CD14-positive monocyte (primary cell): Measurements from ENCODE around the gene CXCL5. TPM values are rescaled to one million over a fixed set of nuclear protein-coding genes. Genes with fewer than 3 reads are reported as not detected.

Experiments
- DNase-seq, 3 donors: peaks; one replicate each; pipeline ENCODE4 v3.0.0-alpha.2; 2011 to 2022
- H2AFZ ChIP-seq: 2 replicates; pipeline ENCODE4 v1.6.0; 2012; ENCODE audit warnings: mild to moderate bottlenecking, low read depth, low read length, inconsistent platforms; ENCODE audit not compliant: insufficient read depth, poor library complexity, severe bottlenecking
- H3K27ac ChIP-seq, 2 donors: 1 replicate in 1 of 2; 2 replicates in 1 of 2; pipeline ENCODE4 v1.5.1; 2012 to 2013; ENCODE audit warnings: low read length in 2 of 2, control low read depth in 1 of 2, inconsistent platforms in 1 of 2, low read depth in 1 of 2, mild to moderate bottlenecking in 1 of 2
- H3K27me3 ChIP-seq, 2 donors: one replicate each; pipeline versions ENCODE4 v1.6.0 to v1.6.1; 2011 to 2013; ENCODE audit warnings: low read length in 2 of 2; ENCODE audit not compliant: control insufficient read depth in 2 of 2, insufficient read depth in 2 of 2
- H3K36me3 ChIP-seq, 2 donors: replicated peaks in 1 of 2; 1 replicate in 1 of 2; 2 replicates in 1 of 2; pipeline versions ENCODE4 v1.5.1 to v1.6.1; 2012 to 2013; ENCODE audit warnings: low read length in 2 of 2, control low read depth in 1 of 2, inconsistent platforms in 1 of 2, mild to moderate bottlenecking in 1 of 2; ENCODE audit not compliant: insufficient read depth in 2 of 2, control insufficient read depth in 1 of 2
- H3K4me1 ChIP-seq, 2 donors: 1 replicate in 1 of 2; 2 replicates in 1 of 2; pipeline versions ENCODE4 v1.5.1 to v1.6.1; 2012 to 2013; ENCODE audit warnings: low read length in 2 of 2, control low read depth in 1 of 2, inconsistent platforms in 1 of 2, mild to moderate bottlenecking in 1 of 2, moderate library complexity in 1 of 2; ENCODE audit not compliant: insufficient read depth in 2 of 2, control insufficient read depth in 1 of 2
- H3K4me2 ChIP-seq: replicated peaks from 2 replicates; pipeline ENCODE3; 2012; ENCODE audit warnings: low read length, moderate library complexity, mild to moderate bottlenecking; ENCODE audit not compliant: poor library complexity, severe bottlenecking; ENCODE audit errors: extremely low read depth
- H3K4me3 ChIP-seq, 3 experiments: fragments of 200-600 bp in 1 of 3; sonication (generic) in 1 of 3; replicated peaks in 1 of 3; 1 replicate in 2 of 3; 2 replicates in 1 of 3; pipeline ENCODE4 v1.5.1; 2011 to 2013; ENCODE audit warnings: low read length in 3 of 3, mild to moderate bottlenecking in 3 of 3, control low read depth in 2 of 3, low read depth in 2 of 3, inconsistent platforms in 1 of 3, moderate library complexity in 1 of 3
- H3K79me2 ChIP-seq: 2 replicates; pipeline ENCODE4 v1.6.0; 2012; ENCODE audit warnings: mild to moderate bottlenecking, control low read depth, inconsistent platforms, low read length, moderate library complexity; ENCODE audit not compliant: insufficient read depth
- H3K9ac ChIP-seq: 2 replicates; pipeline ENCODE4 v1.6.0; 2017; ENCODE audit warnings: low read length, mild to moderate bottlenecking; ENCODE audit not compliant: insufficient read depth, poor library complexity, severe bottlenecking
- H3K9me3 ChIP-seq, 2 donors: replicated peaks in 1 of 2; 1 replicate in 1 of 2; 2 replicates in 1 of 2; pipeline versions ENCODE4 v1.5.1 to v1.6.1; 2012 to 2013; ENCODE audit warnings: low read length in 2 of 2, control low read depth in 1 of 2; ENCODE audit not compliant: control insufficient read depth in 1 of 2, insufficient read depth in 1 of 2
- H4K20me1 ChIP-seq: 2 replicates; pipeline ENCODE4 v1.6.0; 2012; ENCODE audit warnings: mild to moderate bottlenecking, low read length, control low read depth, moderate library complexity; ENCODE audit not compliant: insufficient read depth
- H3K27ac Mint-ChIP-seq, 7 donors: one replicate each; pipeline ENCODE4 v1.8.0; 2020; ENCODE audit warnings: mild to moderate bottlenecking in 7 of 7, mixed read lengths in 7 of 7, moderate library complexity in 6 of 7, inconsistent platforms in 2 of 7
- H3K27me3 Mint-ChIP-seq, 3 donors: one replicate each; pipeline ENCODE4 v1.8.0; 2021 to 2022; ENCODE audit warnings: low read depth in 3 of 3, mild to moderate bottlenecking in 3 of 3, mixed read lengths in 3 of 3, moderate library complexity in 3 of 3, inconsistent platforms in 1 of 3
- H3K36me3 Mint-ChIP-seq, 2 donors: one replicate each; pipeline ENCODE4 v1.8.0; 2020; ENCODE audit warnings: mixed read lengths in 2 of 2, inconsistent platforms in 1 of 2, mild to moderate bottlenecking in 1 of 2
- H3K4me1 Mint-ChIP-seq: one replicate; pipeline ENCODE4 v1.8.0; 2020; ENCODE audit warnings: mild to moderate bottlenecking, mixed read lengths
- H3K4me3 Mint-ChIP-seq, 2 donors: one replicate each; pipeline ENCODE4 v1.8.0; 2020; ENCODE audit warnings: mild to moderate bottlenecking in 2 of 2, mixed read lengths in 2 of 2, moderate library complexity in 1 of 2
- H3K9me3 Mint-ChIP-seq, 7 donors: one replicate each; pipeline ENCODE4 v1.8.0; 2020 to 2022; ENCODE audit warnings: mixed read lengths in 7 of 7, mild to moderate bottlenecking in 6 of 7, moderate library complexity in 6 of 7, inconsistent platforms in 2 of 7
- WGBS: methylation state at CpG from one replicate; pipeline ENCODE4 v1.1.5; 2013; ENCODE audit warnings: missing lambda C conversion rate; ENCODE audit not compliant: insufficient coverage; 5-methylcytosine and 5-hydroxymethylcytosine counted together
- intact Hi-C, 2 donors: fragments of 100-400 bp; cut with micrococcal nuclease; formaldehyde crosslinking; loops; one replicate each; pipeline versions ENCODE4 v1.15.0 to v1.15.1; 2023
- polyA plus RNA-seq, 3 donors: library from polyadenylated mRNA; depleted of rRNA in 1 of 3; unstranded in 2 of 3; stranded (reverse) in 1 of 3; fragments of 300-500 nt in 2 of 3; fragments of >200 nt in 1 of 3; fragmentation: Illumina TruSeq in 2 of 3; gene quantifications; 1 replicate in 2 of 3; 2 replicates in 1 of 3; pipeline ENCODE4 v1.2.3, GENCODE V29; 2012 to 2021
- TF ChIP-seq, protein P1 (sequence below): fragments of 200-600 bp; IDR thresholded peaks from one replicate; pipeline ENCODE4 v1.8.0; 2022; ENCODE audit warnings: antibody characterized with exemption, mild to moderate bottlenecking

The CXCL5 gene
- polyA plus RNA-seq, 3 donors = 0.15 TPM; not detected in 2

DNA sequence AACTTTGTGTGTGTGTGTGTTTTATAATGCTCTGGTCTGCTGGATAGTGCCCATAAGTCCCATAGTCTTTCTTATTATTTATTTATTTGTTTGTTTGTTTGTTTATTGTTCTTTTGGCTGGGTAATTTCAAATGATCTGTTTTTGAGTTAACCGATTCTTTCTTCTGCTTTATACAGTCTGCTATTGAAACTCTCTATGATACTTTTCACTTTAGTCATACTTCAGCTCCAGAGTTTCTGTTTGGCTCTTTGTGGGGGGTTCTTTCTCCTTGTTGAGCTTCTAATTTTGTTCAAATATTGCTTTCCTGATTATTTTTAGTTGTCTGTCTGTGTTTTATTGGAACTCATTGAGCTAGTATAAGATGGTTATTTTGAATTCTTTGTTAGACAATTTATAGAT lies 30.0 kb upstream of the CXCL5 start:
- no peaks in the 10 kb centered on the region for H3K9me3 ChIP-seq
- H3K36me3 Mint-ChIP-seq = no peaks in the 10 kb centered on the region
- no peak overlapping the region for H3K4me3 ChIP-seq
- intact Hi-C loops = no loop called here
- peaks cover 0 to 2% (median 0%) of the 10 kb centered on the region in 3 donors for H3K27me3 Mint-ChIP-seq
- H3K27ac ChIP-seq = no peak overlapping the region
- DNase-seq = no peak
- peaks cover 0 to 6% (median 5%) of the 10 kb centered on the region in 7 donors for H3K9me3 Mint-ChIP-seq
- H3K4me1 Mint-ChIP-seq = no peaks in the 10 kb centered on the region
- no peak overlapping the region for H3K4me2 ChIP-seq
- H3K79me2 ChIP-seq = no peaks in the 10 kb centered on the region
- WGBS = no CpG with 5 or more reads among the region's 1 CpG
- H3K4me3 Mint-ChIP-seq = no peak overlapping the region
- H3K4me1 ChIP-seq = no peaks in the 10 kb centered on the region
- no peak overlapping the region for H3K9ac ChIP-seq
- H3K27ac Mint-ChIP-seq = no peak overlapping the region
- TF ChIP-seq, protein P1, sequence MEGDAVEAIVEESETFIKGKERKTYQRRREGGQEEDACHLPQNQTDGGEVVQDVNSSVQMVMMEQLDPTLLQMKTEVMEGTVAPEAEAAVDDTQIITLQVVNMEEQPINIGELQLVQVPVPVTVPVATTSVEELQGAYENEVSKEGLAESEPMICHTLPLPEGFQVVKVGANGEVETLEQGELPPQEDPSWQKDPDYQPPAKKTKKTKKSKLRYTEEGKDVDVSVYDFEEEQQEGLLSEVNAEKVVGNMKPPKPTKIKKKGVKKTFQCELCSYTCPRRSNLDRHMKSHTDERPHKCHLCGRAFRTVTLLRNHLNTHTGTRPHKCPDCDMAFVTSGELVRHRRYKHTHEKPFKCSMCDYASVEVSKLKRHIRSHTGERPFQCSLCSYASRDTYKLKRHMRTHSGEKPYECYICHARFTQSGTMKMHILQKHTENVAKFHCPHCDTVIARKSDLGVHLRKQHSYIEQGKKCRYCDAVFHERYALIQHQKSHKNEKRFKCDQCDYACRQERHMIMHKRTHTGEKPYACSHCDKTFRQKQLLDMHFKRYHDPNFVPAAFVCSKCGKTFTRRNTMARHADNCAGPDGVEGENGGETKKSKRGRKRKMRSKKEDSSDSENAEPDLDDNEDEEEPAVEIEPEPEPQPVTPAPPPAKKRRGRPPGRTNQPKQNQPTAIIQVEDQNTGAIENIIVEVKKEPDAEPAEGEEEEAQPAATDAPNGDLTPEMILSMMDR = no peak
- no peaks in the 10 kb centered on the region for H4K20me1 ChIP-seq
- no peaks in the 10 kb centered on the region for H3K36me3 ChIP-seq
- no peak overlapping the region for H2AFZ ChIP-seq
- H3K27me3 ChIP-seq = no peaks in the 10 kb centered on the region

DNA sequence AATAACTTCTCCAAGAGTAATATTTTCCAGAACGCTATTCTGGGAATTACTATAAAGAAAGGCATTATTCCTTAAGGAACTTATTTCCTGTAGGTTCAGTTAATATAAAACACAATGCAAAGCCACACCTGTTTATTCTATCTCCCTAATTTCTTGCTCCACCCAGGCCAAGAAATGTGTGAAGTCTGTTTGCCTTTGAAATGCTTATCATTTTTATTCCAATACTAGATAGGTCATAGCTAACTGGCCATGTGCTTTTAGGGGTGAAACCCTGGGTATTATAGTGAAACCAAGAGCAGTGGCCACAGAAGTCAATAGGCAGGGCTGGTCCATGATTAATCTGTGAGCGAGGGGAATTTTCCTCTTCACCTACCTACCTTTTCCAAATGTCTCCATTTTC lies 25.2 kb upstream of the CXCL5 start:
- no peaks in the 10 kb centered on the region for H3K36me3 Mint-ChIP-seq
- peaks cover 6% of the 10 kb centered on the region for H3K4me1 Mint-ChIP-seq
- Histone ChIP-seq H3K27me3 (no peaks in the 10 kb centered on the region), H4K20me1 (no peaks in the 10 kb centered on the region), H3K9ac (no peak overlapping the region), H3K9me3 (no peaks in the 10 kb centered on the region), H3K4me2 (no peak overlapping the region), H3K79me2 (no peaks in the 10 kb centered on the region), H3K4me3 (no peak overlapping the region), H3K27ac (no peak overlapping the region), H3K4me1 (peaks cover under 1 to 1% of the 10 kb centered on the region in 2 donors), H3K36me3 (no peaks in the 10 kb centered on the region), H2AFZ (no peak overlapping the region)
- H3K27ac Mint-ChIP-seq = no peak overlapping the region
- no peak for DNase-seq
- WGBS = 100% methylated on average over 1 of the region's 2 CpGs
- H3K9me3 Mint-ChIP-seq = peaks cover 0 to 7% (median 5%) of the 10 kb centered on the region in 7 donors
- intact Hi-C loops = no loop called here
- no peak overlapping the region for H3K4me3 Mint-ChIP-seq
- TF ChIP-seq, protein P1 = no peak
- H3K27me3 Mint-ChIP-seq = no peaks in the 10 kb centered on the region
